ENCODE results near the gene SLX4IP. TPM values are rescaled to one million over a fixed set of nuclear protein-coding genes. Genes with fewer than 3 reads are reported as not detected.

Gene SLX4IP
- total RNA-seq, 1 experiment from 2014 or later = 6.4 TPM

DNA sequence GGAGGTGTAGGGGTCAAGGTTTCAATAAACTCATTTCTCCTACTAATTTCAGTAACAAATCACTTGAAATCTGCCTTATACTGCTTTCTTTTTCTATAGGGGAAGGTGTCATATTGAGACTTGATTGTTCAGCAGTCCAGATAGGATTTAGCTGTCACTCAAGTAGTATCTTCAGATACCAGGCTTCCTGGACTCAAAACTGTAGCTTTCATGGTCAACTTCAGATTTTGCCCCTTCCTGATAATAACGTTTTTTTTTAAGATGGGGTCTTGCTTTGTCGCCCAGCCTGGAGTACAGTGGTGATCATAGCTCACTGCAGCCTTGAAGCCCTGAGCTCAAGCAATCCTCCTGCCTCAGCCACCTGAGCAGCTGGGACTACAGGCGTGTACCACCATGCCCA is 160.9 kb downstream of the SLX4IP start:
- Histone ChIP-seq H3F3A (ENCODE audit: low read length, unreplicated experiment) (peaks cover 24% of the 10 kb centered on the region), H3K4me3 (ENCODE audit: low read length) (no peak overlapping the region), H2AFZ (ENCODE audit: low read length) (no peak overlapping the region), H3K27ac (ENCODE audit: low read length) (peak overlapping the region; percentile 95), H3K4me2 (ENCODE audit: low read length) (peak overlapping the region; percentile 66), H3K27me3 (ENCODE audit: low read length) (no peaks in the 10 kb centered on the region), H3K9ac (ENCODE audit: low read length) (peak overlapping the region; percentile 84), H3K36me3 (ENCODE audit: low read depth, low read length) (peaks cover 3% of the 10 kb centered on the region; the same call in 1 of the 2 replicates), H4K20me1 (ENCODE audit: low read length) (no peaks in the 10 kb centered on the region), H3K79me2 (ENCODE audit: low read length) (peaks cover 22% of the 10 kb centered on the region), H3K9me3 (ENCODE audit: low read length) (no peaks in the 10 kb centered on the region), H3K9me2 (replicated peaks; ENCODE audit: low read length) (no peaks in the 10 kb centered on the region), H3K4me1 (ENCODE audit: insufficient read depth, low read length) (peaks cover 88% of the 10 kb centered on the region)
- ATAC-seq (no peak), DNase-seq (no peak)
- ChIA-PET POLR2A (ENCODE audit: unreplicated experiment) (no interaction called here), CTCF (interaction anchor here (0.6 kb wide), 1 partner anchor 279 kb away, joined by 4 read pairs; no protein-coding TSS in a partner anchor)
- intact Hi-C loops (cut with micrococcal nuclease) = loop anchor here (5.0 kb wide), 2 partner anchors 41 to 76 kb away; partner anchors contain the start of gene JAG1
- TF ChIP-seq EZH2 (IDR thresholded peaks at IDR 0.05; ENCODE audit: low read length, unreplicated experiment) (no peak), EZH2phosphoT487 (IDR thresholded peaks at IDR 0.05; ENCODE audit: borderline replicate concordance, low read length) (no peak)
- TF ChIP-seq, protein P1, sequence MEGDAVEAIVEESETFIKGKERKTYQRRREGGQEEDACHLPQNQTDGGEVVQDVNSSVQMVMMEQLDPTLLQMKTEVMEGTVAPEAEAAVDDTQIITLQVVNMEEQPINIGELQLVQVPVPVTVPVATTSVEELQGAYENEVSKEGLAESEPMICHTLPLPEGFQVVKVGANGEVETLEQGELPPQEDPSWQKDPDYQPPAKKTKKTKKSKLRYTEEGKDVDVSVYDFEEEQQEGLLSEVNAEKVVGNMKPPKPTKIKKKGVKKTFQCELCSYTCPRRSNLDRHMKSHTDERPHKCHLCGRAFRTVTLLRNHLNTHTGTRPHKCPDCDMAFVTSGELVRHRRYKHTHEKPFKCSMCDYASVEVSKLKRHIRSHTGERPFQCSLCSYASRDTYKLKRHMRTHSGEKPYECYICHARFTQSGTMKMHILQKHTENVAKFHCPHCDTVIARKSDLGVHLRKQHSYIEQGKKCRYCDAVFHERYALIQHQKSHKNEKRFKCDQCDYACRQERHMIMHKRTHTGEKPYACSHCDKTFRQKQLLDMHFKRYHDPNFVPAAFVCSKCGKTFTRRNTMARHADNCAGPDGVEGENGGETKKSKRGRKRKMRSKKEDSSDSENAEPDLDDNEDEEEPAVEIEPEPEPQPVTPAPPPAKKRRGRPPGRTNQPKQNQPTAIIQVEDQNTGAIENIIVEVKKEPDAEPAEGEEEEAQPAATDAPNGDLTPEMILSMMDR (conservative IDR thresholded peaks at IDR 0.05; ENCODE audit: low read depth, low read length) = no peak
- BruUV-seq (replicated peaks) = no TSS peak

GRCh38 chr20:10596710-10597121 is 161.6 kb downstream of the SLX4IP start:
- H3K9ac ChIP-seq (ENCODE audit: low read length) = peak overlapping the region; percentile 84
- peaks cover 21% of the 10 kb centered on the region for H3F3A ChIP-seq (ENCODE audit: low read length, unreplicated experiment)
- H3K9me2 ChIP-seq (replicated peaks; ENCODE audit: low read length) = no peaks in the 10 kb centered on the region
- no peaks in the 10 kb centered on the region for H4K20me1 ChIP-seq (ENCODE audit: low read length)
- no peak overlapping the region for H3K4me3 ChIP-seq (ENCODE audit: low read length)
- H3K4me2 ChIP-seq (ENCODE audit: low read length) = peak overlapping the region; percentile 66
- no peaks in the 10 kb centered on the region for H3K9me3 ChIP-seq (ENCODE audit: low read length)
- H3K27ac ChIP-seq (ENCODE audit: low read length) = peak overlapping the region; percentile 95
- 0 out of 2 replicates have a peak, but pooled peaks have one; percentile 9 for ATAC-seq
- ChIA-PET POLR2A (ENCODE audit: unreplicated experiment) (interaction anchor here (0.6 kb wide), 1 partner anchor 62 kb away, joined by 31 read pairs; no protein-coding TSS in a partner anchor), CTCF (no interaction called here)
- H3K4me1 ChIP-seq (ENCODE audit: insufficient read depth, low read length) = peaks cover 80% of the 10 kb centered on the region
- DNase-seq = peak; percentile 87
- BruUV-seq (replicated peaks) = no TSS peak
- intact Hi-C loops (cut with micrococcal nuclease) = loop anchor here (5.0 kb wide), 2 partner anchors 41 to 76 kb away; partner anchors contain the start of gene JAG1
- H2AFZ ChIP-seq (ENCODE audit: low read length) = no peak overlapping the region
- peaks cover 22% of the 10 kb centered on the region for H3K79me2 ChIP-seq (ENCODE audit: low read length)
- H3K27me3 ChIP-seq (ENCODE audit: low read length) = no peaks in the 10 kb centered on the region
- TF ChIP-seq, protein P1 (conservative IDR thresholded peaks at IDR 0.05; ENCODE audit: low read depth, low read length) = no peak
- TF ChIP-seq EZH2 (IDR thresholded peaks at IDR 0.05; ENCODE audit: low read length, unreplicated experiment) = no peak
- TF ChIP-seq EZH2phosphoT487 (IDR thresholded peaks at IDR 0.05; ENCODE audit: borderline replicate concordance, low read length) = no peak
- H3K36me3 ChIP-seq (ENCODE audit: low read depth, low read length) = peaks cover 7% of the 10 kb centered on the region

GRCh38 chr20:10597637-10598036 is 162.5 kb downstream of the SLX4IP start:
- H3K27ac ChIP-seq (ENCODE audit: low read length) = peak overlapping the region; percentile 95
- H3K27me3 ChIP-seq (ENCODE audit: low read length) = no peaks in the 10 kb centered on the region
- peaks cover 16% of the 10 kb centered on the region for H3K36me3 ChIP-seq (ENCODE audit: low read depth, low read length)
- intact Hi-C loops (cut with micrococcal nuclease) = loop anchor here (1.0 to 5.0 kb wide), 4 partner anchors 19 to 75 kb away; partner anchors contain the start of gene JAG1
- CTCF ChIA-PET = interaction anchor here (0.7 kb wide), 1 partner anchor 77 kb away, joined by 3 read pairs; no protein-coding TSS in a partner anchor
- peak overlapping the region; percentile 68 for H3K4me2 ChIP-seq (ENCODE audit: low read length)
- no peaks in the 10 kb centered on the region for H4K20me1 ChIP-seq (ENCODE audit: low read length)
- no peaks in the 10 kb centered on the region for H3K9me2 ChIP-seq (replicated peaks; ENCODE audit: low read length)
- POLR2A ChIA-PET (ENCODE audit: unreplicated experiment) = no interaction called here
- no peak overlapping the region for H2AFZ ChIP-seq (ENCODE audit: low read length)
- DNase-seq (no peak), ATAC-seq (no peak)
- H3F3A ChIP-seq (ENCODE audit: low read length, unreplicated experiment) = peaks cover 18% of the 10 kb centered on the region
- BruUV-seq (replicated peaks) = no TSS peak
- H3K9me3 ChIP-seq (ENCODE audit: low read length) = no peaks in the 10 kb centered on the region
- peaks cover 71% of the 10 kb centered on the region for H3K4me1 ChIP-seq (ENCODE audit: insufficient read depth, low read length)
- peak overlapping the region; percentile 84 for H3K9ac ChIP-seq (ENCODE audit: low read length)
- TF ChIP-seq EZH2phosphoT487 (IDR thresholded peaks at IDR 0.05; ENCODE audit: borderline replicate concordance, low read length) = no peak
- TF ChIP-seq EZH2 (IDR thresholded peaks at IDR 0.05; ENCODE audit: low read length, unreplicated experiment) = no peak
- TF ChIP-seq, protein P1 (conservative IDR thresholded peaks at IDR 0.05; ENCODE audit: low read depth, low read length) = no peak
- peaks cover 22% of the 10 kb centered on the region for H3K79me2 ChIP-seq (ENCODE audit: low read length)
- no peak overlapping the region for H3K4me3 ChIP-seq (ENCODE audit: low read length)

Measured in PC-3 (cell line).